DMS53 (cell line): ENCODE measurements around the gene ZC3H4.
"Not testable (repeated sequence)": the region's sequence is repeated elsewhere in the genome, so short reads cannot be mapped to it uniquely, and the experiment has no call there.

ENCODE experiments used
- DNase-seq: peaks from one replicate; lab custom pipeline; 2025; lab: John Stamatoyannopoulos, UW

The ZC3H4 gene

DNA sequence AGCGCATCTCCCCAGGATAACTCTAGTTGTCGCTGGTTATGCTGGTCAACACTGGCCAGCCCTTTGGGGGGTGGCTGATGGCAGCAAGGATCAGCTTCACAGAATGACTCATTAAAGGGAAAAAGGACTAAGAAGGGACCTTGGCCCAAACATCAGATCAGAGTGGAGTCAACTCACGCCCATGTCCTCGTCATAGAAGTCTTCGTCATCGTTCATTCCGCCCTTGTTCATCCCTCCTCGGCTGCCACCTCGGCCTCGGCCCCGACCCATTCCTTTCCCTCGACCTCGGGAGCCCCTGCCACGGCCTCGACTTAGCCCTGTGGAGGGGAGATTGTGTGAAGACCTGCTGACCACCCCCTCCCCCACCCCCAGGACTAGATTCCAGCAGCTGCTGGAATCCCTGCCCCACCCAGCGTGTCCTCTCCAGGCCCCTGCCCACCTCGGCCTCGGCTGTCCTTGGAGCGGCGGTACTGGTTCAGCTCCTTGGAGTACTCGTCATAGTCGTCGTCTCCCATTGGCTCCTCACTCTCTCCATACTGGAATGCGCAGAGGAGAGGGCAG is 28.6 kb downstream of the ZC3H4 start:
- DNase-seq, result no peak

DNA sequence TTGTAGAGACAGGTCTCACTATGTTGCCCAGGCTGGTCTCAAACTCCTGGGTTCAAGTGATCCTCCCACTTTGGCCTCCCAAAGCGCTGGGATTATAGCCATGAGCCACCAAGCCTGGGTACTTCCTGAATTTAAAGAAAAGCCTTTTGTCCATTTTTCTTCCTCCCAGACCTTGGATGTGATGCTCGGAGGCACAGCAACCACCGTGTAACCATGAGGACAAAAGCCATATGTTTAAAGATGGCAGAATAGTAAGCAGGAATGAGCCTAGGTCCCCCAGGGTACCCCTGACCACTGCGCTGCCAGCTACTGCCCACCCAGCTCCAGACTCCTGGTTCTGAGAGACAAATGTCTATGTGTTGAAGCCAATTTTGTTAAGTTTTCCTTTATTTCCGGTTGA is 31.1 kb downstream of the ZC3H4 start:
- no peak for DNase-seq

DNA sequence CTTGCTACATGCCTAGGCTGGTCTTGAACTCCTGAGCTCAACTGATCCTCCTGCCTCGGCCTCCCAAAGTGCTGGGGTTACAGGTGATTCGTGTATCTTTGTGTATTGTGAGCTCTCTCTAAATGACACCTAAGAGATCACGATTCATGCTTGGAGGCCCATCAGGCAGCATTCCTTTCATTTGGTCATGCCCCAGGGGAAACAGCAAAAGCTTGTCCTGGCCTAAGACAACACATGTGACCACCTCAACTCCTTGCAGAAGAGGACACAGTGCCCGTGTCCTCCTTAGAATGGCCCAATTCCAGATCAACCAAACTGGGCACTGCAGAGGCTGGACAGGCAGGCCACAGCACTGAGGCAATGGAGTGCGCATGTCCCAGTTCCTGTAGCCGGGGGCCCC is 32.5 kb downstream of the ZC3H4 start:
- DNase-seq, result no peak

DNA sequence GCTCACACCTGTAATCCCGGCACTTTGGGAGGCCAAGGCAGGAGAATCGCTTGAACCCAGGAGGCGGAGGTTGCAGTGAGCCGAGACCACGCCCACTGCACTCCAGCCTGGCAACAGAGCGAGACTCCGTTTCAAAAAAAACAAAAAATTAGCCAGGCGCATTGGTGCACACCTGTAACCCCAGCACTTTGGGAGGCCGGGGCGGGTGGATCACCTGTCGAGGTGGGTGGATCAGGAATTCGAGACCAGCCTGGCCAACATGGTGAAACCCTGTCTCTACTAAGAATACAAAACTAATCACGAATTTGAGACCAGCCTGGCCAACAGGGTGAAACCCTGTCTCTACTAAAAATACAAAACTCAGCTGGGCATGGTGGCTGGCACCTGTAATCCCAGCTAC is 35.2 kb downstream of the ZC3H4 start:
- not testable (repeated sequence) for DNase-seq

DNA sequence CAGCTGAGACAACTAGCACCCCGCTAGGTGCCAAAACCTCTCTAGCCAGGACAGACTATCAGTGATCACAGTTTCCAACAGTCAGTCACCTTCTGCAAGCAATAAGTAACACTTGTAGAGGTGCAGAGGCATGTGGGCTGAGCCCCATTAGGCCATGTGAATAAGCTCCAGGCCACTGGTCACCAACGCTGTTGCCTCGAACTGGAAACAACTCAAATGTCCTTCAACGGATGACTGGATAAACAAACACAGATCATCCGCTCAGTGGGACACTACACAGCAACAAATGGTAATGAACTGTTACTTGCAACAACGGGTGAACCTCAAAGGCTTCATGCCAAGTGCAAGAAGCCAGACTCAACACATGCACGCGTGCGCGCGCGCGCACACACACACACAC is 37.6 kb downstream of the ZC3H4 start:
- DNase-seq, result peak; percentile 73

DNA sequence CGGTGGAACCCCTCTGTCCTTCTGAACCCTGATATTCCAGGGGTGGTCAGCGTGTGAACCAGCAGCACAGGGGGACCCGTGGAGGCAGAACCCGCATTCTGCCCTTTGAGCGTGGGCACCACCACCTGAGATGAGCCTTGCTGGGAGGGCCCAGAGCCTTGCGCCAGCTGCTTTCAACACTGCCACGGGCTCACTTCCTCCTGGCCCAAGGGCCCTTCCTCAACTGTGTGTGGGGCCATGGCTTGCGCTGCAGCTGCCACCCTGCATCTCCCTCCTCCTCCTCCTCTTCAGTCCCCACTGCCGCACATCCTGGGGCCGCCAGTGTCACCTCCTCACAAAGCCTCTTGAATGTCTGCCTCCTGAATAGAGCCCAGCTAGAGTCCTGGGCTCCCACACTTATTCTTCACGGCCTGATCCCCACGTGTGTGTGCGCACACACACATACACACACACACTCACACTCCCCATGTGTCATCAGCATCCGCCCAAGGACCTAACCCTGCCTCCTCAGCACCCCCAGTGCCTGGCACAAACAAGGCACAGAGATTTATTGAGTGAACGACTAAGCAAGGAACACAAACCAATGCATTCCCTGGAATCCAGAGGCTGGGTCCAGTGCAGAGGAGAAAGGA is 38.3 kb downstream of the ZC3H4 start:
- DNase-seq, result no peak

DNA sequence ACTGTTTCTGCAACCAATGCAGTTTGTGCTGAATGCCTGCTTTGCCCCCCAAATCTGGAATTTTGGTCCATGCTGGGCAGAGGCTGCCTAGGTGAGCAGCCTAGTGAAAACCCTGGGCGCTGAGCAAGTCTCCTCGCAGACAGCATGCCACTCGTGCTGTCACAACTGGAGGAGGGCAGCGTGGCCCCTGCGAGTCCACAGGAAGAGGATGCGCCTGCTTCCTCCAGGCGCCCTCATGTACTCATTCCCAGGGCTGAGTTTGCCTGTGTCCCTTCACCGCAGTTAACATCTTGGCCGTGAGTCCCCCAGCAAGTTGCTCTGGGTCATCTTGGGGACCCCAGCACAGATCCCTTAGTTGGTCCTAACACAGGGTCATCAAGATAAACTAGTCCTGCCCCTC is 39.0 kb downstream of the ZC3H4 start:
- DNase-seq, result no peak

DNA sequence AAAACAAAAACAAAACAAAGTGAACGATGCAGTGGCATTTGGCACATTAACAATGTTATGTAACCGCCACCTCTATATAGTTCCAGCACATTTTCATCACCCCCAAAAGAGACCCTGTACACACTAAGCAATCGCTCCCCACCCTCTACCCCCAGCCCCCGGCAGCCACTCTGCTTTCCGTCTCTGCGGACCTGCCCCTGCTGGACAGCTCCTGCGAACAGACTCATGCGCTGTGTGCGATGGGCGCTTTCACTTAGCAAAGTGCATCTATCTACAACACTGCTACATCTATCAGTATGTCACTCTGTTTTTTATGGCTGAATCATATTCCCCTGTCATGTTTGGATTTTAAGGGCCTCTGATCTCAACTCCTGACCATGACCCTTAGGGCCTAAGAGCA is 40.0 kb downstream of the ZC3H4 start:
- DNase-seq, result no peak

DNA sequence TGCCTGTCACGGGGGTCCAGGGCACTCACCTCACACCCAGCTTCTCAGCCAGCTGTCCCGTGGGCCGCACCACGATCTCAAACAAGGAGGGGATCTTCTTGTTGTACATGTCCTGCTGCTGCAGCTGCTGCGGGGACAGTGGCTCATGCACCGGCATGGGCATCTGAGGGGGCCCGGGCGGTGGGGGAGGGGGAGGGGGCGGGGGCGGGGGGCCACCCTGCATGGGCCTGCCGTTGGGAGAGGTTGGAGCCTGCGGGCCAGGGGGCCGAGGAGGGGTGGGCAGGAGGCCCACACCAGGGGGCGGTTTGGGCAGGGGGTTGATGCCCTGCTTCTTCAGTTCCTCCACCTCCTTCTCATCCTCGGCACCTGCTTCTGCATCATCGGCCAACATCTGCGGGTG is 41.3 kb downstream of the ZC3H4 start:
- no peak for DNase-seq

DNA sequence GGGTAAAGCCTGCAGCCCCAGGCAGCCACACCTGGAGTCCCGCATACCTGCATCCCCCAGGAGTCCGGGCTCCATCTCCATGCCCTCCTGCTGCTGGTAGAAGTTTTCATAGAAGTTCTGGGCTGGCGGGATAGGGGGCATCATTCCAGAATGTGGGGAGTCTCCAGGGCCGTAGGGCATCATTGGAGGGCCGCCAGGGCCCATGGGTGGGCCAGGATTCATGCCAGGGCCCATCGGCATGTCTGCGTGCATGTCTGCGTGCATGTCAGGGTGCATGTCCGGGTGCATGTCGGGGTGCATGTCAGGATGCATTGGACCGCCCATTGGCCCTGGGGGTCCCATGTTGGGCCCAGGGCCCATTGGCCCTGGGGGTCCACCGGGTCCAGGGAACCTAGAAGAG is 41.8 kb downstream of the ZC3H4 start:
- DNase-seq, result no peak

DNA sequence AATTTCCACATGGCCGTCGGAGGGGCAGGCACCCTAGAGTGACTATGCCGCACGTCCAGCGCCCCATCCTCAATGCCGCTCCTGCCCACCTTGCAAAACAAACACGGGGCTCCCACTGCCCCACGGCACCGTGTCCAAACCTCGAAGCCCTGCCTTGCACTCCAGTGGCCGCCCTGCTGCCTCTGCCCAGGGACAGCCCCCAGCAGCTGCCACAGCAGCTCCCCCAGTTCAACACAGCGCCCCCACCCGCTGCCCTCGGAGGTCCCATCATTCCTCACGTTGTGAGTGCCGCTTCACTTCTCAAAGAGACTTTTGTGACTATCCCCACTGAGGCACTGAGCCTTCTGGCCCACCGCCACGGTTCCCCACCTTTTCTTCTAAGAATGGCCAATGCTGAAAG is 42.8 kb downstream of the ZC3H4 start:
- DNase-seq, result no peak

DNA sequence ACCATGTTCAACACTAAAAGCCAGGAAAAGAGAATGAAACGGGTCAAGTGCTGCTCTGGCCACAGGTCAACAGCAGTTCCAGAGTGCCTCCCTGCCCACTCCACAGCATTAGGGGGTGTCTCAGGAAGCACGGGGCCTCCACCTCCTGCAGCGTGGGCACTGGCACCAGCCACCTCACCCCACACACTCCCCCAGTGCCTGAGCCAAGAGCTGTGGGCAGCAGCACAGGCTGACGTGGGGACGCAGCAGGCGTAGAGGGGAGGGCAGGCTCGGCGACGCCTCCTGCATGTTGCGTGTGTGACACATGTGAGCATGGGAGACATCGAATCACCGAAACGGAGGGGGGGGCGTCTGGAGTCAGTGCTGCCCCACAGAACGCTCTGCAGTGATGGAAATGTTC is 43.8 kb downstream of the ZC3H4 start:
- DNase-seq, result no peak

DNA sequence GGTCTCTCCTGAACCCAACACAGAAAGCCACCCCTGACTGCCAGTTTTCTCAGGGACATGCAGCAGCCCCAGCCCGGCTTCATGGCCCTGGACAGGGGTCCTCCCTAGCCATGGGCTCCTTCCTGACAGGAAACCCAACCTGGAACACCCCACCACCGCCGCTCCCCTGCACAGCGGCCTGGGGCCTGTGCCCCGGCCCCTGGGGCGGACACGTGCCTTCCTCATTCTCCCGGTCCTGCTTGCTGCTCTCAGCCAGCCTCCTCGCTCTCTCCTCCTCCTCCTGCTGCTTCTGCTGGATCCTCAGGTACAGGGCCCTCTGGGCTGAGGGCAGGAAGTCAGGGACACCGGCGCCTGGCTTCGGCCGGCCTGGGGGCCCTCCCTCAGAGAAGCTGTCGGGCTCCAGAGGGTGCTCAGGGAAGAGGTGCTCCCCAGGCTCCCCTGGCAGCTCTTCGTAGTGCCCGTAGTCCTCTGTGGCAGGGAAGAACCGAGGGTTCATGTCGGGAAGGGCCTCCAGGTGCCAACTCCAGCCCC is 44.6 kb downstream of the ZC3H4 start:
- DNase-seq, result no peak

DNA sequence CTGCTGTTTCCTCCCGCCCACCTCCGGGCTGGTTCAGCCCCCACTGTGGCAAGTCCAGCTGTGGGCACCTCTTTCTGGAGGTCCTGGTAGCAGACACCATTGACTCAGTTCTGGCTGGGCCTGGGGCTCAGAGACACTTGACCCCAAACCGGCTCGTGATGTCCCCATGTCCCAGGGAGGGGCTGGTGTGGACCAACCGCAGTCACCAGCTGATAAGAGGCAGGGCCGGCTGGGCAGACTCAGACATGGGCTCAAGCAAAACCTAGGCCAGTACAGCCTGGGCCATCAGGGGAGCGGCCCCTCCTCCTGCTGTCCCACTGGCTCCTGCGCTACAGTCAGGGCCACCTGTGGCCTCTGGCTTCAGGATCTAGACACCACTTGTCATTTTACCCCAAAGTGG is 45.3 kb downstream of the ZC3H4 start:
- no peak for DNase-seq

DNA sequence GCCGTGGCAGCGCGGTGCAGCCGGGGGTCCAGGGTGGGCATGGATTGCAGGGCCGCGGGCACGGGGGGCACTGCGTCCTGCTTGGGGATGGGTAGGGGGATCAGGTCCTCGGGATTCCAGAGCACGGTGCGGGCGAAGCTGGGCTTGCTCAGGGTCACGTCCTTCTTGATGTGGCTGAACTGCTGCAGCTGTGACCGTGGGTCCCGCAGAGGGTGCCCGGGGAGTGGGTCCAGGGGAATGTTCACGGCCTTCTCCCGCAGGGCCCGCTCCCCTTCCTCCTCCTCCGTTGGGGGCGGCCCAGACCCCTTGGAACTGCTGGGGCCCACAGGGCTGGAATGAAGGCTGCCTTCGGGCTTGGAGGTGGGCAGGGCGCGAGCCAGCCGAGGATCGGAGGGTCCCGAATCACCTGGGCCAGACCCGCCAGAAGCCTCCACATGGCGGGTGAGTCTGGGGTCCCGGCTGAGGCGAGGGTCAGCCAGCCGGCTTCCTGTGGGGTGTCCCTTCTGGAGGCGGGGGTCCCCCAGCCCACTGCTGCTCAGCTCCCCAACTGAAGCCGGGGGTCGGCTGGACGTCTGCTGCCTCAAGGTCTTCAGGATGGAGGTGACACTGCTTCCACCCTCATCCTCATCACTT is 46.2 kb downstream of the ZC3H4 start:
- DNase-seq, result no peak

DNA sequence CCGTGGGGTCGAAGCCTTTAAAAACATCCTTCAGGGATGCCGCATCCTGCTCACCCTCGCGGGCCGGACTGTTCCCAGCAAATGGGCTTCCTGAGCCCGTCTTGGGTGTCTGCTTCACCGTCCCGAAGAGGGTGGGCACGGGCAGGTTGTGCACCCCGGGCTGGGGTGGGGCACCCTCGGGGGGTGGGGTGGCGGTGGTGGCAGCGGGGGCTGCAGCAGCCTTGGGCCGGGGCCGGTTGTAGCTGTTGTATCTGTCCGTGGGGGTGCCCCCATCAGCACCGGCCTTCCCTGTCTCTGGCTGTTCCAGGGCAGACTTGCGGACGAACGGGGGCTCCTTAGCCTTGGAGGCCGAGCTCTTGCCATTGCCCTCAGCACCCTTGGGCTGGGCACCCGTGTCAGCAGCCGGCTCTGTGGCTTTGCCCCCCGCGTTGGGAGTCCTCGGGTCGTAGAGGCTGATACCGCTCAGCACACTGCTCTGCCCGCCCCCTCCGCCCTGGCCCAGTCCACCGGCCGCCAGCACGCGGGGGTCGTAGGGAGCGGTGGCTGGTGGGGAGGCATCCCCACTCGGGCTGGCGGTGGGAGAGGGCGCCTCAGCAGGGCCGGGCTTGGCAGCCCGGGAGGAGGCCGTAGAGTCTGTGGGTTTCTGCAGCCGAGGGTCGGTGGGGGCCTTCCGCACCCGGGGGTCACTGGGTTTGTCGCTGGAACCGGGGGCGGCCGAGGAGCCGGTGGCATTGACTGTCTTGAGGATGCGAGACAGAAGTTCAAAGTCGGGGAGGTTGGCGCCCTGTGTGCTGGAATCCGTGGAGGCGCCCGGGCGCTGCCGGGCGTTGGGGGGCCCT is 47.0 kb downstream of the ZC3H4 start:
- DNase-seq, result no peak

DNA sequence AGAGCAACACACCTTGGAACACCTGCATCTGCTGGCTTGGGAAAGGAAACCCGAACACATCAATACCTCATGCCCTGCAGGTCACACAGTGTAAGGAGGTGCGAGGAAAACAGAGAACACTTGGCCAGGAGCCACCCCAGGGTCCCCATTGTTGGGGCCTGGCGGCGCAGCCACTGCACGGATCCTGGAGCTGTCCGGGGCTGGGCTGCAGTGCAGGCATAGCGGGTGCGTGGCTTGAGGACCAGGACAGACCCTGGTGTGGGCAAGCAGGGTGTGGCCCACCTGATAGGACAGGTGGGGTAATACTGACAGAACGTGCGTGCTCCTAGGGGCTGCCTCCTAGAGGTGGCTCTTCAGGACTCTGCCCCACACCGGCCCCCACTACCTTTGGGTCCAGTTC is 48.3 kb downstream of the ZC3H4 start:
- DNase-seq, result no peak

DNA sequence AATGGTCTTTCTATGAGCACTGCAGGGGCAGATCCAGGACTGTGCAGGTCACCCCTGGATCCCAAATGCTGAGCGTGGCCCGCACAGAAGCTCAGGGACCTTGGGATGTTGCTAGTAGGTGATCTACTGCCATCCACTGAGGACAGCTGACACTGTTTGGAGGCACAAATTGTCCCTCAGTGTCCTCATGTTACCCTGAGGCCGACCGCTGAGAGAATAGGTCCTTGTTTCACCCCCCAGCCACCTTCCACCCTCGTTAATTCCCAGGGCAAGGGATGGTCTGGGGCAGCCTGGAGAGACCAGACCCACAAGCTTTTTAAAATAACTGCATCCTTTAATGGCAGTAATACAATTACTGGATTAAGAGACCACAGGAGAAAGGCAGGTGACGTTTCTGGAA is 49.7 kb downstream of the ZC3H4 start:
- DNase-seq, result no peak

DNA sequence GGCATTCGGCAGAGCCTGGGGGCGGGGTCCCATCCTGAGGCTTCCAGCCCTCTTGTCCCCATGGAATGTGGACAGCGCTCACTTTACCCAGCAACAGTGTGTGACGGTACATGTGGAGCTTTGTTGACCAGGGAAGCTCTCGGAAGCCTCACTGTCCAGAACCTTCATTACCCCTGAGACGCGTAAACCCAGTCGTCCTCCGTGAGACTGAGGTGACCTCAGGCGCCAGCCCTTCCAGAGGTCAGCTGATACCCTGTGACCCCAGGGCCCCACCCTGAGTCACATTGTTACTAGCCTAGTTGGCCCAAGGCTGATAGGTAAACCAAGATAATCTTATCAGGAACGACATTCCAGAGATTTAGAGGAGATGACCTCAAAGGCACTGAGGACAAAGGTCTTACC is 55.0 kb downstream of the ZC3H4 start:
- DNase-seq, result no peak

DNA sequence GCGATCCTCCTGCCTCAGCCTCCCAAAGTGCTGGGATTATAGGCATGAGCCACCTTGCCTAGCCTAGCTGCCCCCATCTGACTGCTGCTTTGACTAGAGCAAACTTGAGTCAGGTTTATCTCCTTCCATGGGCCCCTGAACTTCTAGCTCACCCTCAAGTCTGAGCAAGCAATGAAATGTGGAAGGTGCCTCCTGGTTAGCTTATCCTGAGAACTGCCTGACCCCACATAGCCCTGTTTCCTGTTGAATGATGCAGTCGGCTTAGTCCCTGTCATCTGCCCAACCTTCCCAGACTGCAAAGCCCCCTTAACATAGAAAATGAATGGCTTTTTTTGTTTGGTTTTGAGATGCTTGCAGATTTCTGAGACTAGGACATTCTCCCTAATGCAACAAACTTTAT is 56.2 kb downstream of the ZC3H4 start:
- no peak for DNase-seq

DNA sequence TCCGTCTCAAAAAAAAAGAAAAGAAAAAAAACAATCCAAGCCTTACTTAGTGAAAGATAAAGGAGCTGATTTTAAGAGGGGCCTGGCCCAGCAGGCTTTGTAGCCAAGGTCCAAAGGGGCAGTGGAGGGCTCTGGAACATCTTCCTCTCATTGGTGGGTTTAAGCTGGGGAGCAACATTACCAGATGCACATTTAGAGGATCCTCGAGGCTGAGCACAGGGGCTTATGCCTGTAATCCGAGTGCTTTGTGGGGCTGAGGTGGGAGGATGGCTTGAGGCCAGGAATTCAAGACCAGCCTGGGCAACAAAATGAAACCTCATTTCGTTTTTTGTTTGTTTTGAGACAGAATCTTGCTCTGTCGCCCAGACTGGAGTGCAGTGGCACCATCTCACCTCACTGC is 57.2 kb downstream of the ZC3H4 start:
- no peak for DNase-seq

DNA sequence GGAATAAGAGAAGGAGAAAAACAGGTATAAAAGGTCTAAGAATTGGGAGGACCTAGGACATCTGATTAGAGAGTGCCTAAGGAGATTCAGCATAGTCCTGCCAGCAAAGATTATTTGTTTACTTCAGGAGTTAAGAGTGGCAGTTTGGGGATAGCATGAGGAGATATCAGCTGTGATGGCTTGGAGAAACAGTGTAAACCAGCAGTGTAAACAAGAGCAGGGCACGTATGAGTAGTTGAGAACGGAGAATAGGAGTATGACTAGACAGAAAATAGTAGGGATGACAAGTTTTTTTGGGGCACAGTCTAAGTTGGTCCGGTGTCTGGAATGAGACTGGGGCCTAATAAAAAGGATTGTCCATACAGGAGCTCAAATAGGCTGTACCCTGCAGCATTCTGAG is 63.0 kb downstream of the ZC3H4 start:
- DNase-seq, result not testable (repeated sequence)

DNA sequence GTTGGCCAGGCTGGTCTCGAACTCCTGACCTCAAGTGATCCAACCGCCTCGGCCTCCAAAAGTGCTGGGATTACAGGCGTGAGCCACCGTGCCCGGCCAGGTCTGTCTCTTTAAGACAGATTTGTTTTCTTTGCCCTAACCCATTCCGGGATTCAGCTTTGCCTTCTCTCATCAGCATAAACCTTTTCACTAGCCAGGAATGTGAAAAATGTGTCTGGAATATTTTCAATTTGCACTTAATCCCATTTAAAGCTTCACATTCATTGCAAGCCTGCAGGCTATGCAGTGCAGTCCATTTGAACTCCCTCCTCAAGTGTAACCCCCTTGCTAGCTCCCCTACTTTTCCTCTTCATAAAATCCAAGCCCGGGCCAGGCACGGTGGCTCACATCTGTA is 64.3 kb downstream of the ZC3H4 start:
- DNase-seq, result no peak
